GM06990 (cell line): Measurements from ENCODE around the gene CLASRP.
A peak's percentile ranks its signal among the peaks of the same experiment; 100 is the strongest.

ENCODE experiments used
- DNase-seq: peaks from one replicate; pipeline ENCODE4 v3.0.0-alpha.2; 2011; ENCODE audit not compliant: insufficient read length; ENCODE audit errors: extremely low read depth
- H3K27me3 ChIP-seq: replicated peaks from 2 replicates; pipeline ENCODE4 v1.6.0; 2011; ENCODE audit warnings: low read length; ENCODE audit not compliant: control insufficient read depth, insufficient read depth
- H3K36me3 ChIP-seq: 2 replicates; pipeline ENCODE4 v1.5.1; 2011; ENCODE audit warnings: low read length; ENCODE audit not compliant: control insufficient read depth, insufficient read depth
- H3K4me3 ChIP-seq: replicated peaks from 2 replicates; pipeline ENCODE4 v1.5.1; 2011; ENCODE audit warnings: low read depth, mild to moderate bottlenecking, control low read depth, low read length
- CTCF ChIP-seq: IDR thresholded peaks from 2 replicates; pipeline ENCODE4 v1.5.1; 2011; ENCODE audit warnings: low read length, control low read depth, mild to moderate bottlenecking, inconsistent platforms; ENCODE audit not compliant: insufficient read depth, poor library complexity, severe bottlenecking

Gene CLASRP

GRCh38 chr19:45016388-45017314, 22.2 kb upstream of the CLASRP start:
- Histone ChIP-seq H3K4me3 (peak overlapping the region; percentile 33), H3K27me3 (no peaks in the 10 kb centered on the region), H3K36me3 (peaks cover 7% of the 10 kb centered on the region)
- peak; percentile 82 for DNase-seq
- peak; percentile 68 for TF ChIP-seq CTCF

- no peaks in the 10 kb centered on the region for H3K27me3 ChIP-seq
- no peak overlapping the region for H3K4me3 ChIP-seq
- H3K36me3 ChIP-seq = peaks cover 8% of the 10 kb centered on the region
- no peak for DNase-seq
- no peak for TF ChIP-seq CTCF
Measured at GRCh38 chr19:45019187-45019586, 19.7 kb upstream of the CLASRP start.

- peaks cover 9% of the 10 kb centered on the region for H3K36me3 ChIP-seq
- TF ChIP-seq CTCF = no peak
- H3K27me3 ChIP-seq = no peaks in the 10 kb centered on the region
- DNase-seq = no peak
- H3K4me3 ChIP-seq = no peak overlapping the region
Measured at GRCh38 chr19:45020071-45020470, 18.8 kb upstream of the CLASRP start.

GRCh38 chr19:45021971-45022370, 16.9 kb upstream of the CLASRP start:
- DNase-seq = no peak
- Histone ChIP-seq H3K4me3 (no peak overlapping the region), H3K36me3 (peaks cover 14% of the 10 kb centered on the region), H3K27me3 (no peaks in the 10 kb centered on the region)
- no peak for TF ChIP-seq CTCF

GRCh38 chr19:45023048-45023447, 15.8 kb upstream of the CLASRP start:
- H3K36me3 ChIP-seq = peaks cover 16% of the 10 kb centered on the region
- H3K4me3 ChIP-seq = no peak overlapping the region
- DNase-seq = no peak

More at GRCh38 chr19:45023048-45023447, 15.8 kb upstream of the CLASRP start:
- no peaks in the 10 kb centered on the region for H3K27me3 ChIP-seq
- TF ChIP-seq CTCF = no peak
